Stimulated activated CD8-positive, alpha-beta memory T cell treated with anti-CD3 and anti-CD28 coated beads, Interleukin-7, amount 100 ng/mL, for 1 hour (primary cell): Measurements from ENCODE around the gene TNS3.

Experiments used
- DNase-seq, 2 donors: peaks; one replicate each; pipeline ENCODE4 v3.0.0-alpha.2; 2020; ENCODE audit warnings: low read depth in 2 of 2

Gene TNS3

GRCh38 chr7:47485640-47486435 is 96.1 kb downstream of the TNS3 start:
- DNase-seq = no peak

- no peak for DNase-seq
Observed at GRCh38 chr7:47484923-47485639, 96.8 kb downstream of the TNS3 start.

- no peak for DNase-seq
Observed at GRCh38 chr7:47484457-47484856, 97.5 kb downstream of the TNS3 start.

- DNase-seq = no peak
Observed at GRCh38 chr7:47483604-47484273, 98.2 kb downstream of the TNS3 start.

GRCh38 chr7:47482013-47482875 is 99.7 kb downstream of the TNS3 start:
- no peak for DNase-seq

GRCh38 chr7:47481541-47482012 is 100.3 kb downstream of the TNS3 start:
- no peak for DNase-seq

- no peak for DNase-seq
Observed at GRCh38 chr7:47480576-47481538, 101.1 kb downstream of the TNS3 start.

- DNase-seq = no peak
Observed at GRCh38 chr7:47479821-47480575, 101.9 kb downstream of the TNS3 start.

- DNase-seq = no peak
Observed at GRCh38 chr7:47478926-47479711, 102.8 kb downstream of the TNS3 start.

- no peak for DNase-seq
Observed at GRCh38 chr7:47478017-47478344, 103.9 kb downstream of the TNS3 start.

GRCh38 chr7:47477191-47478016 is 104.5 kb downstream of the TNS3 start:
- DNase-seq = no peak

GRCh38 chr7:47475880-47476227 is 106.1 kb downstream of the TNS3 start:
- DNase-seq = no peak

- no peak for DNase-seq
Observed at GRCh38 chr7:47474937-47475879, 106.7 kb downstream of the TNS3 start.

- no peak for DNase-seq
Observed at GRCh38 chr7:47474211-47474936, 107.5 kb downstream of the TNS3 start.

- DNase-seq = no peak
Observed at GRCh38 chr7:47473499-47474210, 108.3 kb downstream of the TNS3 start.
